ENCODE data around the gene EMID1.

Gene EMID1

DNA sequence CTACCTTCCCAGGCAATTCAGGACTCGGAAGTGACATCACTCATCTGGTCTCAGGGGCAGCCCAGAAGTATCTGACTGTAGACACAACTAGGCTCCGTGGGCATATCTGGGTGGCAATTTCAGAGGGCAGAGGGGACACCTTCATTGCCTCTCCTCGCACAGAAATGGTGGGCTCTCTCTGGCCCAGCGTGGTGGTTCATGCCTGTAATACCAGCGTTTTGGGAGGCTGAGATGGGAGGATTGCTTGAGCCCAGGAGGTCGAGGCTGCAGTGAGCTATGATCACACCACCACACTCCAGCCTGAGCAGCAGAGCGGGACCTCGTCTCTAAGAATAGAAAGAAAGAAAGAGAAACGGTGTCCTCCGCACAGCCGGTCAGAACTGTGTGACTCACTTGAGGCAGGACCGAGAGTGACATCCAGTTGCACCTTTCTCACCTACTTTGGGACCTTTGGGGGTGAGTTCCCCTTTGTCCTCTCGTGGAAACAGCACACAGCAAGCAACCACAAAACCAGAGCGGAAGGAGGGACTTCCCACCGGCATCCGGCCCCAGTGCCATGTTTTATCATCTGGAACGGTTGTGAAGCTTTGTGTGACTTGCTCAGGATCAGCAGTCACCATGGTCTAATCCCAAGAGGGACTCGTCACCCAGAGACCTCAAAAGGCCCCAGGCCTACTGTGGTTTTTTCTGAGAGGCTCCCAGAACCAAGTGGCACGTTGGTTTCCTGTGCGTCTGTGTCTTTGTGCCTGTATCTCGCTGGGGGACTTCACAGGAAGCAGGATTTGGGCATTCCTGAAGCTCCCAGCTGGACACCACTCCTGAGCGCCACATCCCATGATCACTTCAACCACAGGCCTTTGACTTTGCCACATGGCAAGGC, 38.4 kb upstream of the EMID1 start:
- Histone ChIP-seq H3K4me3 (ENCODE audit: severe bottlenecking) (no peak overlapping the region), H3K9me3 (ENCODE audit: severe bottlenecking) (no peaks in the 10 kb centered on the region), H3K4me1 (ENCODE audit: insufficient read depth, poor library complexity, severe bottlenecking) (no peaks in the 10 kb centered on the region), H3K27ac (ENCODE audit: poor library complexity, severe bottlenecking) (no peak overlapping the region), H3K36me3 (ENCODE audit: low read depth) (no peaks in the 10 kb centered on the region), H3K27me3 (ENCODE audit: insufficient read depth, poor library complexity, severe bottlenecking) (no peaks in the 10 kb centered on the region)
- TF ChIP-seq, protein P1, sequence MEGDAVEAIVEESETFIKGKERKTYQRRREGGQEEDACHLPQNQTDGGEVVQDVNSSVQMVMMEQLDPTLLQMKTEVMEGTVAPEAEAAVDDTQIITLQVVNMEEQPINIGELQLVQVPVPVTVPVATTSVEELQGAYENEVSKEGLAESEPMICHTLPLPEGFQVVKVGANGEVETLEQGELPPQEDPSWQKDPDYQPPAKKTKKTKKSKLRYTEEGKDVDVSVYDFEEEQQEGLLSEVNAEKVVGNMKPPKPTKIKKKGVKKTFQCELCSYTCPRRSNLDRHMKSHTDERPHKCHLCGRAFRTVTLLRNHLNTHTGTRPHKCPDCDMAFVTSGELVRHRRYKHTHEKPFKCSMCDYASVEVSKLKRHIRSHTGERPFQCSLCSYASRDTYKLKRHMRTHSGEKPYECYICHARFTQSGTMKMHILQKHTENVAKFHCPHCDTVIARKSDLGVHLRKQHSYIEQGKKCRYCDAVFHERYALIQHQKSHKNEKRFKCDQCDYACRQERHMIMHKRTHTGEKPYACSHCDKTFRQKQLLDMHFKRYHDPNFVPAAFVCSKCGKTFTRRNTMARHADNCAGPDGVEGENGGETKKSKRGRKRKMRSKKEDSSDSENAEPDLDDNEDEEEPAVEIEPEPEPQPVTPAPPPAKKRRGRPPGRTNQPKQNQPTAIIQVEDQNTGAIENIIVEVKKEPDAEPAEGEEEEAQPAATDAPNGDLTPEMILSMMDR (IDR thresholded peaks at IDR 0.05; ENCODE audit: poor library complexity, severe bottlenecking): no peak
- no peak for ATAC-seq (ENCODE audit: low read depth)
- DNase-seq (ENCODE audit: low spot score): no peak

DNA sequence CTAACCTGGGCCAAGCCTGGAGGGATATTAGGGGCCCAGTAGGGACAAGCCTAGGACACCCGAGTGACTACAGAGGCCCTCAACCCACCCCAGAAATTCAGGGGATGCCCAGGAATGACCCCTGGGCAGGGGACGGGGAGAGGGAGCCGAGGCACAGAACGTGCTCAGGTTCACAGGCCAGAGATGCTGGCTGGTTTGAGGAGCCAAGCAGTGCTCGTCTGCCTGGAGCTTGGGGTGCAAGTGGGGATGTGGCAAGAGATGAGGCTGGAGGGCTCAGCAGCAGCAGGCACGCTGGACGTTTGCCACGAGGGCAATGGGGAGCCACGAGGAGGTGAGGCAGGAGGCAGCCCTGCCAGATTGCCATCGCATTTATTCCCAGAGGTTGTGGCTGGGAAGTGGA, 34.0 kb upstream of the EMID1 start:
- no peak overlapping the region for H3K4me3 ChIP-seq (ENCODE audit: severe bottlenecking)
- ATAC-seq (ENCODE audit: low read depth): no peak
- no peak overlapping the region for H3K27ac ChIP-seq (ENCODE audit: poor library complexity, severe bottlenecking)
- H3K9me3 ChIP-seq (ENCODE audit: severe bottlenecking): peaks cover 3% of the 10 kb centered on the region
- no peaks in the 10 kb centered on the region for H3K4me1 ChIP-seq (ENCODE audit: insufficient read depth, poor library complexity, severe bottlenecking)
- H3K36me3 ChIP-seq (ENCODE audit: low read depth): no peaks in the 10 kb centered on the region
- no peak for DNase-seq (ENCODE audit: low spot score)
- no peaks in the 10 kb centered on the region for H3K27me3 ChIP-seq (ENCODE audit: insufficient read depth, poor library complexity, severe bottlenecking)
- TF ChIP-seq, protein P1 (IDR thresholded peaks at IDR 0.05; ENCODE audit: poor library complexity, severe bottlenecking): no peak

GRCh38 chr22:29172216-29172615, 33.5 kb upstream of the EMID1 start:
- no peaks in the 10 kb centered on the region for H3K36me3 ChIP-seq (ENCODE audit: low read depth)
- ATAC-seq (ENCODE audit: low read depth) (no peak), DNase-seq (ENCODE audit: low spot score) (no peak)
- no peaks in the 10 kb centered on the region for H3K27me3 ChIP-seq (ENCODE audit: insufficient read depth, poor library complexity, severe bottlenecking)
- H3K4me3 ChIP-seq (ENCODE audit: severe bottlenecking): no peak overlapping the region
- no peaks in the 10 kb centered on the region for H3K4me1 ChIP-seq (ENCODE audit: insufficient read depth, poor library complexity, severe bottlenecking)
- TF ChIP-seq, protein P1 (IDR thresholded peaks at IDR 0.05; ENCODE audit: poor library complexity, severe bottlenecking): no peak
- peaks cover 3% of the 10 kb centered on the region for H3K9me3 ChIP-seq (ENCODE audit: severe bottlenecking)
- no peak overlapping the region for H3K27ac ChIP-seq (ENCODE audit: poor library complexity, severe bottlenecking)

DNA sequence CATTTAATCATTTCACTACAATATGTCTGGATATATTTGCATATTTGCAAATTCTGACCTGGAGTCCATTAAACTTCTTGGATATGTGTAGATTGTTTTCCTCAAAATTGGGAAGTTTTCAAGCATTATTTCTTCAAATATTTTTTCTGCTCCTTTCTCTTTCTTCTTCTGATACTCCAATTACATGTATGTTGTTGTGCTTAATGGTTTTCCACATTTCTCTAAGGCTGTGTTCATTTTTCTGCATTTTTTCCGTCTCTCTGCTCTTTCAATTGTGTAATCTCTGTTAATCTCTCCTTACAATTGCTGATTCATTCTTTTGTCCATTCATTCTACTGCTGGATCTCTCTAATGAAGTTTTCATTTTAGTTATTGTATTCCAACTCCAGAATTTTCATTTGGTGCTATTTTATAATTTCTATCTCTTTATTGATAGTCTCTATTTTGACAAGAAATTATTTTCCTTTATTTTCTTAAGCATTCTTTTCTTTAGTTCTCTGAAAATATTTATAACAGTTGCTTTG, 30.3 kb upstream of the EMID1 start:
- no peak overlapping the region for H3K27ac ChIP-seq (ENCODE audit: poor library complexity, severe bottlenecking)
- DNase-seq (ENCODE audit: low spot score) (no peak), ATAC-seq (ENCODE audit: low read depth) (no peak)
- no peaks in the 10 kb centered on the region for H3K27me3 ChIP-seq (ENCODE audit: insufficient read depth, poor library complexity, severe bottlenecking)
- H3K36me3 ChIP-seq (ENCODE audit: low read depth): no peaks in the 10 kb centered on the region
- no peak overlapping the region for H3K4me3 ChIP-seq (ENCODE audit: severe bottlenecking)
- H3K9me3 ChIP-seq (ENCODE audit: severe bottlenecking): peaks cover 3% of the 10 kb centered on the region
- H3K4me1 ChIP-seq (ENCODE audit: insufficient read depth, poor library complexity, severe bottlenecking): no peaks in the 10 kb centered on the region
- TF ChIP-seq, protein P1 (IDR thresholded peaks at IDR 0.05; ENCODE audit: poor library complexity, severe bottlenecking): no peak

Measured in RWPE2 (cell line).